GM19395 (cell line): ENCODE measurements around the gene PNPLA7.
"Not testable (repeated sequence)": the region's sequence is repeated elsewhere in the genome, so short reads cannot be mapped to it uniquely, and the experiment has no call there.

Experiments used
- ATAC-seq: cut with Tn5 transposase; IDR thresholded peaks from one replicate; pipeline ENCODE4 v1.9.1; 2021; ENCODE audit warnings: mild to moderate bottlenecking, moderate library complexity; ENCODE audit not compliant: unreplicated experiment

PNPLA7 gene

DNA sequence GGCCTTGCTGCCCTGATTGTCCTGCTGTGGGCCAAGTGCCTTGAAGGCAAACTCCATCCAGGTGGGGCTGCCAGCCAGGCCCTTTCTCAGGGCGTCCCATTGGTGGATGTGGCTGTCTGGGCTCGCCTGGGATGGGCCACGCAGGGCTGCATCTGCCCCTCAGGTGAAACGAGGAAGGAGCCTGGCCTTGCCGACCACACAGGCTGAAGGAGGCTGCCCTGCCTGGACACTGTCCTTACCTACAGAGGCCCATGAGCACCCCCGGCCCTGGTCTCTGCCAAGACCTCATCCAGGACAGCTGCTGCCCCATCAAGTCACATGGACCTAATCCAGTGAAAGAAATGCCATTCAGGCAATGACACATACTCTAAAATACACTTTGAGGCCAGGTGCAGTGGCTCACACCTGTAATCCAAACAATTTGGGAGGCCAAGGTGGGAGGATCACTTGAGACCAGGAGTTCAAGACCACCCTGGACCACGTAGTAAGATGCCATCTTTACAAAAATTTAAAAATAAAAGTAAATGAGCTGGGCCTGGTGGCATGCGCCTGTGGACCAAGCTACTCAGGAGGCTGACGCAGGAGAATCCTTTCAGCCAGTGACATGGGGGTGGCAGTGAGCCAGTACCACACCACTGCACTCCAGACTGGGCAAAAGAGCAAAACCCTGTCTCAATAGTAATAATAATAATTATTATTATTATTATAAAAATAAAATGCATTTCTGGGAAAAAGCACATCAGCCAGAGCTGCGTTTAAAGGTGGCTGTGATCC, 33.9 kb downstream of the PNPLA7 start:
- no peak for ATAC-seq

DNA sequence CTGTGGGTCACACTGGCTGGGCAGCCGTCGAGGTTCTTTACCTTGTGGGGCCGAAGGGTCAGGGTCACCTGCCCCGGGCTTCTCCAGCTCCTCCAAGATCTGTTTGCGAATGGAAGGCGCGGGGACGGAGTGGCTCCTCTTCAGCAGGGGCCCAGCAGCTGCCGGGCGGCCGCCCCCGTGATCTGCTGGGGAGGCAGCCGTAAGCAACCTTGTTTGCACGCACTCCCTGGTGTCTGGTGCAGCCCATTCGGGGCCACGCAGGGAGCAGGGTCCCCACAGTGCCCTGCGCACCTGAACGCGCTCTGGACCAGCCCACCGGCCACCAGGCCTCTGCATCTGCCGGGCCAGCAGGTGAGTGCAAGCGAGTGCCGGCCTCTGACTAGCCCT, 34.9 kb downstream of the PNPLA7 start:
- no peak for ATAC-seq

DNA sequence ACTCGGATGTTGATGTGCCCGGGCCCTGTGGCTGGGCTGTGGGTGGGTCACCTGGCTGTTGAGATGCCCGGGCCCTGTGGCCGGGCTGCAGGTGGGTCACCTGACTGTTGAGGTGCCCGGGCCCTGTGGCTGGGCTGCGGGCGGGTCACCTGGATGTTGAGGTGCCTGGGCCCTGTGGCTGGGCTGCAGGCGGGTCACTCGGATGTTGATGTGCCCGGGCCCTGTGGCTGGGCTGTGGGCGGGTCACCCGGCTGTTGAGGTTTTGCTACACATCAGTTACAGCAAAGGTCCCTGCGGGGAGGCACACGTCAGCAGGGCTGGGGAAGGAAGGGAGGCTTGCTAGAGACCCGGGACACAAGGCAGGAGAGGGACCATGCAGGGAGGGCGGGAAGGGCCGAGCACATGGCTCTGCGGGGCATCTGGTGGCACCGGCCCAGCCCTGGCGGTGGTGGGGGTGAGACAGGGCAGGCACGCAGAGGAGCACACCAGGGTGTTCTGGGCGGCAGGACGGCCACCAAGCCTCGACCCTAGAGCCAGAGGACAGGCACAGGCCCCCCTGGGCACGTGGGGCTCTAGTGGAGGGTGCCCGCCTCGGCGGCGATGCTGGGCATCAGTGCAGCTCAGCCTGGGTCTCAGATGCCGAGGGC, 35.4 kb downstream of the PNPLA7 start:
- no peak for ATAC-seq

DNA sequence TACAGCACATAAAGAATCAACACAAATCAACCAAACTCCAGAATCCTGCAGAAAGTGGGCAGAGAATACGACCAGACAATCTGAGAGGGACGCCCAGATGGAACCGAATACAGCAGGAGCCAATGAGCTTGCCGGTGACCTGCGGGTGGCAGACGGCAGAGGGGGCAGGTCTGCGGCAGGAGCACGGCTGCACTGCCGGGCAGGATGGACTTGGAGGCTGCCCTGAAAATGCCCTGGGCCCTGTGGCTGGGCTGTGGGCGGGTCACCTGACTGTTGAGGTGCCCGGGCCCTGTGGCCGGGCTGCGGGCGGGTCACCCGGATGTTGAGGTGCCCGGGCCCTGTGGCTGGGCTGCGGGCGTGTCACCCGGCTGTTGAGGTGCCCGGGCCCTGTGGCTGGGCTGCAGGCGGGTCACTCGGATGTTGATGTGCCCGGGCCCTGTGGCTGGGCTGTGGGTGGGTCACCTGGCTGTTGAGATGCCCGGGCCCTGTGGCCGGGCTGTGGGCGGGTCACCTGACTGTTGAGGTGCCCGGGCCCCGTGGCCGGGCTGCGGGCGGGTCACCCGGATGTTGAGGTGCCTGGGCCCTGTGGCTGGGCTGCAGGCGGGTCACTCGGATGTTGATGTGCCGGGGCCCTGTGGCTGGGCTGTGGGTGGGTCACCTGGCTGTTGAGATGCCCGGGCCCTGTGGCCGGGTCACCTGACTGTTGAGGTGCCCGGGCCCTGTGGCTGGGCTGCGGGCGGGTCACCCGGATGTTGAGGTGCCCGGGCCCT, 36.2 kb downstream of the PNPLA7 start:
- ATAC-seq, result not testable (repeated sequence)

DNA sequence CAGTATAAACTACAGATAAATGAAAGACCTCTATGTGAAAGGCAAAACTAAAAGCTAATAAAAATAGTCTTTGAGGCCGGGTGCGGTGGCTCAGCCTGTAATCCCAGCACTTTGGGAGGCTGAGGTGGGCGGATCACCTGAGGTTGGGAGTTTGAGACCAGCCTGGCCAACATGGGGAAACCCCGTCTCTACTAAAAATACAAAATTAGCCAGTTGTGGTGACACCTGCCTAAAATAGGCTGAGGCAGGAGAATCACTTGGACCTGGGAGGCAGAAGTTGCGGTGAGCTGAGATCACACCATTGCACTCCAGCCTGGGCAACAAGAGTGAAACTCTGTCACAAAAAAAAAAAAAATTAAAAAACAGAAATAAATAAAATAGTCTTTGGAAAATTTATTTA, 37.1 kb downstream of the PNPLA7 start:
- ATAC-seq, result not testable (repeated sequence)

DNA sequence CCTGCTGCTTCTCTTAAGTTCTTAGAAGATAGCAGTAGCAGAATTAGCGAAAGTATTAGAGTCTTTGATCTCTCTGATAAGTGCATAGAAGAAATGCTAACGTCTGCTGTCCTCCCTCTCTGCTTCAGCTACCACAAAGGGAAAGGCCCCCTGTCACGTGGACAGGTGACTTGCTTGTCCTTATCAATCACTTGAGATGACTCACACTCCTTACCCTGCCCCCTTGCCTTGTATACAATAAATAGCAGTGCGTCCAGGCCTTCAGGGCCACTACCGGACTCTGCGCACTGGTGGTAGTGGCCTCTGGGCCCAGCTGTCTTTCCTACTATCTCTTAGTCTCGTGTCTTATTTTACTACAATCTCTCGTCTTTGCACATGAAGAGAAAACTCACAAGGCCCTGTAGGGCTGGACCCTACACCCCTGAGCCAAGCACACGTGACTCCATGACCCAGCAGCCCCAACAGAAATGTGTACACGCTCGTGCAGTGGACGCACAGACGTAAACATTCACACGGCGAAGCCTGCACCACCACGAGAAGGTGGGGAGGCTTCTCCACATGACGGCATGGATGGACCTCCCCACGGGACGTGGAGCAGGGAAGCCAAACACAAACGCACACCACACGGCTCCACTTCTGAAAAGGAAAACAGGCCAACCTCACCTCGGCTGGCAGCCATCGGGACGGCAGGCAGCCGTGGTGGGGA, 38.3 kb downstream of the PNPLA7 start:
- ATAC-seq, result no peak

DNA sequence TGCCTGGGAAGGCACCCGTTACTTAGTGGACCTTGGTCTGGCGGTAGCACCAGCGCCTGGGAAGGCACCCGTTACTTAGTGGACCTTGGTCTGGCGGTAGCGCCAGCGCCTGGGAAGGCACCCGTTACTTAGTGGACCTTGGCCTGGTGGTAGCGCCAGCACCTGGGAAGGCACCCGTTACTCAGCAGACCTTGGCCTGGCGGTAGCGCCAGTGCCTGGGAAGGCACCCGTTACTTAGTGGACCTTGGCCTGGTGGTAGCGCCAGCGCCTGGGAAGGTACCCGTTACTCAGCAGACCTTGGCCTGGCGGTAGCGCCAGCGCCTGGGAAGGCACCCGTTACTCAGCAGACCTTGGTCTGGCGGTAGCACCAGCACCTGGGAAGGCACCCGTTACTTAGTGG, 39.1 kb downstream of the PNPLA7 start:
- not testable (repeated sequence) for ATAC-seq

DNA sequence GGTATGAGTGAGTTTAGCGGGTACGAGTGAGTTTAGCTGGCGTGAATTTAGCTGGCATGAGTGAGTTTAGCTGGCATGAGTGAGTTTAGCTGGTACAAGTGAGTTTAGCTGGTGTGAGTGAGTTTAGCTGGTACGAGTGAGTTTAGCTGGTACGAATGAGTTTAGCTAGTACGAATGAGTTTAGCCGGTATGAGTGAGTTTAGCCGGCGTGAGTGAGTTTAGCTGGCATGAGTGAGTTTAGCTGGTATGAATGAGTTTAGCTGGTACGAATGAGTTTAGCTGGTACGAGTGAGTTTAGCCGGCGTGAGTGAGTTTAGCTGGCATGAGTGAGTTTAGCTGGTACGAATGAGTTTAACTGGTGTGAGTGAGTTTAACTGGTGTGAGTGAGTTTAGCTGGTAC, 41.0 kb downstream of the PNPLA7 start:
- no peak for ATAC-seq

DNA sequence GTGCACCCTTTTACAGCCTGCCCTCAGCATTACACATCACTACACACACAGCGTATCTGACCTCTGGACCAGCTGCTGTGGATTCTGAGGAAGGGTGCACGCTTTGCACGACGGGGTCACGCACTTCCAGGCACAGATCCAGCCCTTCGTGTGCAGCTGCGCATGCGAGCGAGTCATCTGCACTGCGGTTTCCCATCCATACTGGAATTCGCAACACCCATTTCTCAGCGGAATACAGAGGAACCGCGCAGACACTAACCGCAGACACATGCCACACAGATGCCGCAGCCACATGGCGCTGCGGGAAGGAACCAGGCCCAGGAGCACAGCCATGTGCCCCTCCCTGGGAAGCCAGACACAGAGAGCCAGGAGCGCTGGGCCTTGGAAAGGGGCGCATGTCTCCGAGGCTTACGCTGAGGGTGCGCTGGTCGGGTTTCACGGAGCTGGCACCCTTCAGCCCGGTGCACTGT, 43.5 kb downstream of the PNPLA7 start:
- no peak for ATAC-seq

DNA sequence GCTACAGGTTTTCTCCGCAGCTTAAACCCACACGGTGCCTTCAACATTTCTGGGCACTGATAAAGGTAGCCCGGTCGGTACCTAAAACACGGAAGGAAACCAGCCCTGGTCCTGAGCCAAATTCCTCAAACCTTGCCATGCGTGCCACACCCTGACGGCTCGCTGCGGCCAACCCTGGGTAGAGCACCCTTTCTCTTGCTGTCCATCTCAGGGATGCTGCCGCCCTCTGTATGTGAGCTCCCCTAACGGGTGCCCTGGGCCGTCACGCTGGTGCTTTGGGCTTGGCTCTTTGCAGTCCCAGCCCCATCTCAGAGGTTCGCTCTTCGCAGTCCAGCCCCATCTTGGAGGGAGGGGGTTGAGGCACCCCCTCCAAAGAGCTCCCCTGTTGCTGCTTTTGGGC, 43.9 kb downstream of the PNPLA7 start:
- no peak for ATAC-seq

DNA sequence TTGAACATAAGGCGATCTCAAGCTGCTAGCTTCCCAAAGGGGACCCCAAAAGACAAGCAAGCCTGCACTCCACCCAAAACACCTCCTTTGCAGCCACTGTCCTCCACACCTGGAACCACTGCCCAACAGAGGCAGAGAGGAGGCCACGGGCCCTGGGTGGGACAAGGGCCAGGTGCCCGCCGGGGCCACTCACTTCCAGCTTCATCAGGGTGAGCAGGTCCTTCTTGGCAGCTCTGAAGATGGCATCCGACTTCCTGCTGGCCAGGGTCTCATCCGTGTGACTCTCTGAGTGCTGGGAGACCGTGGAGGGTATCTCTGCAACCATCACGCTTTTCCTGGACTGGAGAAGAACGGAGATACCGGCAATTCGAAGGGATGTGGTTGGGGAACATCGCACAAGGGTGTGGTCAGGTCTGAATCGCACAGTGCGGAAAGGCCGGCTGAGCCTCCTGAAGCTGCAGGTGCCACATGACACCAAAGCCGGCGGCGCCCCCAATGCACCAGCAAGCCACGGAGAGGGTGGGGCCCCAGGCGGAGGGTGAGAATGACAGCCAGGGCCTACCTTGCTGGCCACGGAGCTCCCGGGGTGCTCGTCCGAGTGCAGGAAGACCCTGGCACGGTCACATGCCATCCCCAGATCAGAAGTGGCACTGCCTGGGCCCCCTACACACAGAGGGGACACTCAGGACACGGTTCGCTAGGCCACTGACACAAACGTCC, 44.6 kb downstream of the PNPLA7 start:
- no peak for ATAC-seq

DNA sequence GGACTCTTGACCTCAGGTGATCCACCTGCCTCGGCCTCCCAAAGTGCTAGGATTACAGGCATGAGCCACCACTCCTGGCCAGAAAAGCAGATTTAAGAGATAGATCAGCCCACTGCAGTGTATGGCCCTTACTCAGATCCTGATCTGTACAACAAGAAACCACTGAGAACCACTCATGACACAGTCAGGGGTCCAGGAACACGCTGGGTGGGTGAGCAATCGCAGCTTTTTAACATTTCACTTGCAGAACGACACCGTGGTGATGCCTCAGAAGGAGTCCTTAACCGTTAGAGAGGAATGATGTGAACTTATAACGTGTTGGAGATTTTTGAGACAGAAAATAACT, 45.8 kb downstream of the PNPLA7 start:
- ATAC-seq, result no peak

DNA sequence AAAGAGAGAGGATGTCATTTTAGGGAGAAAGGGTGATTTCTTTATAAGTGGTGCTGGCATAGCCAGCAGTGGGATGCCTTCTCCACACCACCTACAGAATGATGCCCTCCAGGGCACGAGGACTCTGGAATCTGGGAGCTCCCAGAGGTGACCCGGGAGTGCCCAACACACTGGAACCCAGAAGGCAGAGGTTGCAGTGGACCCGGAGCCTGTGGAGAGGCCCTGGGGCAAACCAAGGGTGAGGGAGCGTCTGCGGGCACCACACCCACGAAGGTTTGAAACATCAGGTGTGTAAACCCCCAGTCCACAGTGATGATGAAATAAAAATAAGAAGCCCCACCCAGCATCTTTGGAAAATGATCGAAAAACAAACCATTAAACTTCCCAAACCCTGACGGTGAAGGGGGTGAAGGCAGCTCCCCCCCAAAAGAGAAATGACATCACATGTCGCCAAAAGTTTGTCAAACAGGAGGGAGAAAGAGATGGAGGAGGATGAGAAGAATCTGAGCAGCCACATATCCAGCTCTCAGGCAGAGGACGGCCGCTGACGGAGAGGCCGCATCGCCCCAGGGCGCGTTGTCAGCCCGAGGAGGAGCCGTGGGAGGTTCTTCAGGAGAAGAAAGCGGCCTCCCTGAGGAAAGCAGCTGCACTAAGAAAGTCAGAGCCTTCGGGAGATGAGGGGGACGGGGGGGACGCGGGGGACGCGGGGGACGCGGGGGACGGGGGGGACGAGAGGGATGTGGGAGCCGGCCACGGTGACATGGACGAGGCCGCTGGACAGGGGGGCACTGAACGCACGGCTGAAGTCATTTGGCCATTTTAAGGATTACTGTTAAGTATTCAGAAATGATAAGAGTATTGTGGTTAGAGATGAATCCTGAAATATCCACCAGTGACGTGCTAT, 47.9 kb downstream of the PNPLA7 start:
- ATAC-seq, result no peak

DNA sequence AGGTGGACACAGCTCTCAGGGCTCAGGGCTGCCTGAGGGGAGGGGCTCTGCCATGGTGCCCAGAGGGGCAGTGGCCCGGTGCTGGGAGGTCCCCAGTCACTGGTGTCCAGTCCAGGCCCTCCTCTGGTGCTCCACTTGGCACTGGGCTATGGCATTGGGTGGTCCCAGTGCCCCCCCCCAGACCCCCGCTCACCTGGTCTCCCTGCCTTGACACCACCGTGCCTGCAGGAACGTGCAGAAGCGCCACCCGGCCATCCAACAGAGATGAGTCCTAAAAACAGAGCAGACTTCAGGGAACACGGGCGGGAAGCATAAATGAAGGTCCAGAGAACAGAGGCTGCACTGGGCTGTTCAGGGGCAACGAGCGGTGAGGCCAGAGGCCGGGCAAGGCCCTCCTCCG, 48.7 kb downstream of the PNPLA7 start:
- ATAC-seq, result no peak

DNA sequence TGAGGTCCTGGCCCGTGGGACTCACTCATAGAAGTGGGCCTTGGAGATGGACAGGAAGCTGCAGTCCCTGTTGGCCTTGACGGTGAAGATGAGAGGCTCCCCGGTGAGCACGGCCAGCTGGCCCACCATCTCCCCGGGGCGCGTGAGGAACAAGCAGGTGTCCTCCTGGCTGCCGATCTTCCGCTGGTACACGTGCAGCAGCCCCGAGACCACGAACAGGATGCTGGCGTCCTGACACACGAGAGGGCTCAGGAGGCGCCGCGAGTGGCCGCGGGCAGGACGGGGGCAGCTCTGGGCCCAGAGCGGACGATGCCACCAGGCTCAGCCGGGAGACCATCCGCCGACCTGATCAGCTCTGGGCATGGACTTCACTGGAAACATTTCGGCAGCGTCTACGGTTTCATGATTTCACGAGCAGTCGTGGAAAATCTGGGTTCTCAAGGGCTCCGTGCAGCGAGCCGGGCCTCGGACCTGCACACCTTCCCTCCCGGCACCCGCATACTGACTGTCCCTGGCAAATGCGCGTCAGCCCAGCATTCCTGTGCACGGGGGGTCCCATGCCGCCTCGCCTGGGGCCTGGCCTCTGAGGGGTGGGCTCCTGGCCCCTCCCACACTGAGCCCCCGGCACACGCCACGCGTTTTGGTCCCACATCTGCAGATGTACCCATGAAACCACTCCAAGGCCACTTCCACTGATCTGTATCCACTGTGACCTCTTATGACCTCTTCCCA, 49.4 kb downstream of the PNPLA7 start:
- ATAC-seq, result no peak

DNA sequence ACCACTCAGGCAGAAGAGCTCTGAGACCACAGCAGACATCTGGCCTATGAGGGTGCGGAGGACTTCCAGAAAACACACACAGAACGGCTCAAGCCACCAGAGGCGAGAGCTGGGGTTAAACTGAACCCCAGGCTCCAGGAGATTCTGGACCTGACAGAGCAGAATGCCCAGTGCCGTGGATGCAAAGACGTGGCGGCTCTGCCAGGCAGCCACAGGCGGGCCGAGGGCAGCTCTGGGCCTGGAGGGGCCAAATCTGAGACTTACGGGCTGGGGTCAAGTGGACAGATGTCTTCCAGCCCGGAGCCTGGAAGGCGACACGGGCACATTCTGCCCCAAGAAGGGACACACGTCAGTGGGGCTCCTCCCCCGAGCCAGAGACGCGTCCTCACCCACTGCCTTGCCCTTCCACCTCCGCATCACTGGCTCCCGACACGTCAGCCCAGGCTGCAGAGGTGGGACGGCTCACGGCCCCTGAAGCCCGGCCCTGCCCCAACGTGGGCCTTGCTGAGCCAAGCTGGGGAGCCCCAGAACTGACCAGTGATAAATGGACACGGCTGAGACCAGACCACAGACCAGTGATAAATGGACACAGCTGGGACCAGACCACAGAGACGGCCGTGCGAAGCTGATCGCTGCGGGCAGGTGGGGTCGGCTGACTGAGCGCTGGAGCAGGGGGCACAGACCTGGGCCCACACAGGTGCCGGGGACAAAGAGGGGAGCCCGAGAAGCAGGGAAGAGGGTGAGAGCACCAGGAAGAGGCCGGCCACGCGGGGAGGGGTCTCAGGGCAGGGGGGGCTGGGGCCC, 50.1 kb downstream of the PNPLA7 start:
- ATAC-seq, result no peak

DNA sequence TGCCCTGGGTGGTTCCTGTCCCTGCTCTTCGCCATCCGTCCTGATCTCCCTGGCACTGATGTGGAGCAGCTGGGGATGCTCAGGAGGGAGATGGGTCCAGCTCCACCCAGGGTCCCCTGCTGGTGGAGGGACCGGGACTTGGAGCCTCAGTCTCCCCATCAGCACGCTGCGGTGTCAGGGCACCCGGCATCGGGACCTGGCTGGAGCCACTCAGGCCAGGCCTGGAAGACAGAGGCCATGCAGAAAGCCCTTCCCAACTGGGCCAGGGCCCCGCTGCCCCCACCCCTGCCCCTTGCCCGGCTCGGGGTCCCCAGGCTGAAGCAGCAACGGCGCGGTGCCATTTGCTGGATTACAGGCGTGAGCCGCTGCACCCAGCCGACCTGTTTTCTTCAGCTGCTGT, 50.8 kb downstream of the PNPLA7 start:
- ATAC-seq, result no peak

DNA sequence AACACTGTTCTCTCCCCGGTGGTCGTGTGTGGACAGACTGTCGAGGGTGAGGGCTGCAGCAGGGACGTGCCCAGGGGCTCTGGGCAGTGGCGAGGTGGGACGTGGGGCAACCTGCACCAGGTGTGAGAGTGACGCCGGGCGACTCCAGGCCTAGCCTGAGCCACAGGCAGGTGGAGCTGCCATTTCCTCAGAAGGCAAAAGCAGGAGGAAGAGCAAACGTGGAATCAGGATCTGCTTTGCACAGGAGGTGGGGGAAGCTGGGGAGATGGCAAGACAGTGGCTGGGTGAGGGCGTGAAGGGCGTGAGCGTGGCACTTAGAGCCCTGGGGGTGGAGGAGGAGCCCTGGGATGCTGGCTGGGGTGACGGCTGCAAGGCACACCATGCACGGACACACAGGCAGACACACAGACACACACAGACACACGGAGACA, 51.5 kb downstream of the PNPLA7 start:
- no peak for ATAC-seq
